CD4-positive, alpha-beta memory T cell (primary cell): ENCODE results near the gene BARHL1. TPM values are rescaled to one million over a fixed set of nuclear protein-coding genes. Genes with fewer than 3 reads are reported as not detected.

Source experiments
- CTCF ChIA-PET: fragments of 350-600 bp; sonication (Branson Sonifier 250); formaldehyde crosslinking; loops from one replicate; lab custom pipeline; 2021; ENCODE audit warnings: inconsistent platforms; ENCODE audit not compliant: partially characterized antibody; lab: Charles Lee
- POLR2A ChIA-PET: fragments of 350-600 bp; sonication (Branson Sonifier 250); formaldehyde crosslinking; loops from one replicate; lab custom pipeline; 2021; ENCODE audit not compliant: partially characterized antibody; lab: Charles Lee
- DNase-seq, 5 donors: peaks; one replicate each; pipeline versions ENCODE4 v3.0.0 to v3.0.0-alpha.2; 2020 to 2022; ENCODE audit warnings: mixed read lengths in 1 of 5
- H3K27ac ChIP-seq: one replicate; pipeline ENCODE4 v1.7.0; 2013; ENCODE audit warnings: low read depth, low read length
- H3K27me3 ChIP-seq: 2 replicates; pipeline ENCODE4 v1.7.0; 2013; ENCODE audit warnings: mild to moderate bottlenecking, low read length, moderate library complexity; ENCODE audit not compliant: insufficient read depth
- H3K36me3 ChIP-seq: 2 replicates; pipeline ENCODE4 v1.7.0; 2013; ENCODE audit warnings: mild to moderate bottlenecking, low read length, moderate library complexity; ENCODE audit not compliant: insufficient read depth
- H3K4me1 ChIP-seq: 2 replicates; pipeline ENCODE4 v1.7.0; 2013; ENCODE audit warnings: mild to moderate bottlenecking, low read length, moderate library complexity; ENCODE audit not compliant: insufficient read depth
- H3K4me3 ChIP-seq, 2 donors: one replicate each; pipeline ENCODE4 v1.7.0; 2013; ENCODE audit warnings: low read length in 2 of 2, mild to moderate bottlenecking in 1 of 2
- H3K9me3 ChIP-seq, 2 donors: one replicate each; pipeline ENCODE4 v1.7.0; 2013; ENCODE audit warnings: low read length in 2 of 2, control low read depth in 1 of 2; ENCODE audit not compliant: control insufficient read depth in 1 of 2
- H3K27ac Mint-ChIP-seq, 7 donors: one replicate each; pipeline ENCODE4 v1.8.0; 2020 to 2021; ENCODE audit warnings: mixed read lengths in 7 of 7, mild to moderate bottlenecking in 6 of 7, inconsistent platforms in 3 of 7, moderate library complexity in 3 of 7
- H3K27me3 Mint-ChIP-seq, 2 donors: one replicate each; pipeline ENCODE4 v1.8.0; 2020 to 2021; ENCODE audit warnings: mixed read lengths in 2 of 2
- H3K36me3 Mint-ChIP-seq, 2 donors: one replicate each; pipeline ENCODE4 v1.8.0; 2020 to 2021; ENCODE audit warnings: mixed read lengths in 2 of 2, inconsistent platforms in 1 of 2, mild to moderate bottlenecking in 1 of 2
- H3K4me1 Mint-ChIP-seq, 4 donors: one replicate each; pipeline ENCODE4 v1.8.0; 2020 to 2021; ENCODE audit warnings: mixed read lengths in 4 of 4, mild to moderate bottlenecking in 1 of 4
- H3K4me3 Mint-ChIP-seq, 8 donors: one replicate each; pipeline ENCODE4 v1.8.0; 2020 to 2021; ENCODE audit warnings: mixed read lengths in 8 of 8, mild to moderate bottlenecking in 7 of 8, moderate library complexity in 6 of 8, inconsistent platforms in 3 of 8
- H3K9me3 Mint-ChIP-seq, 8 donors: one replicate each; pipeline ENCODE4 v1.8.0; 2020 to 2021; ENCODE audit warnings: mixed read lengths in 8 of 8, mild to moderate bottlenecking in 5 of 8, inconsistent platforms in 3 of 8, moderate library complexity in 1 of 8
- intact Hi-C: fragments of 100-400 bp; cut with micrococcal nuclease; formaldehyde crosslinking; loops from one replicate; pipeline ENCODE4 v1.15.1; 2023
- polyA plus RNA-seq, 2 donors: library from polyadenylated mRNA; unstranded; fragments of 300-500 nt; fragmentation: Illumina TruSeq; gene quantifications; one replicate each; pipeline ENCODE4 v1.2.3, GENCODE V29; 2021
- total RNA-seq, 2 experiments: library from RNA; stranded (reverse); gene quantifications; one replicate each; pipeline ENCODE4 v1.2.3, GENCODE V29; 2021

BARHL1 gene
- total and polyA plus RNA-seq, 4 experiments from 2014 or later: not detected

GRCh38 chr9:132616725-132617124 is 34.3 kb downstream of the BARHL1 start:
- Histone ChIP-seq H3K27ac (no peak overlapping the region), H3K27me3 (no peaks in the 10 kb centered on the region), H3K9me3 (no peaks in the 10 kb centered on the region), H3K36me3 (peaks cover 49% of the 10 kb centered on the region), H3K4me3 (no peak overlapping the region), H3K4me1 (no peaks in the 10 kb centered on the region)
- ChIA-PET CTCF (no interaction called here), POLR2A (no interaction called here)
- Mint-ChIP-seq H3K27ac (no peak overlapping the region), H3K36me3 (peaks cover 79 to 81% of the 10 kb centered on the region in 2 donors), H3K4me1 (no peaks in the 10 kb centered on the region), H3K9me3 (no peaks in the 10 kb centered on the region), H3K4me3 (no peak overlapping the region), H3K27me3 (no peaks in the 10 kb centered on the region)
- intact Hi-C loops: no loop called here
- no peak for DNase-seq

GRCh38 chr9:132622159-132622558 is 39.8 kb downstream of the BARHL1 start:
- DNase-seq: no peak
- Histone ChIP-seq H3K4me1 (no peaks in the 10 kb centered on the region), H3K36me3 (peaks cover 35% of the 10 kb centered on the region), H3K27me3 (no peaks in the 10 kb centered on the region), H3K9me3 (no peaks in the 10 kb centered on the region), H3K27ac (no peak overlapping the region), H3K4me3 (no peak overlapping the region)
- ChIA-PET CTCF (no interaction called here), POLR2A (no interaction called here)
- Mint-ChIP-seq H3K4me3 (no peak overlapping the region), H3K27me3 (no peaks in the 10 kb centered on the region), H3K4me1 (no peaks in the 10 kb centered on the region), H3K27ac (no peak overlapping the region), H3K9me3 (no peaks in the 10 kb centered on the region), H3K36me3 (peaks cover 70 to 76% of the 10 kb centered on the region in 2 donors)
- intact Hi-C loops: no loop called here

- CTCF ChIA-PET: no interaction called here
- intact Hi-C loops: no loop called here
- Mint-ChIP-seq H3K27ac (peak overlapping the region in 2 of 7 donors; percentile 26 to 76), H3K9me3 (no peaks in the 10 kb centered on the region), H3K4me3 (no peak overlapping the region), H3K36me3 (peaks cover 79% of the 10 kb centered on the region in 2 donors), H3K27me3 (no peaks in the 10 kb centered on the region), H3K4me1 (no peaks in the 10 kb centered on the region)
- Histone ChIP-seq H3K9me3 (no peaks in the 10 kb centered on the region), H3K36me3 (peaks cover 35% of the 10 kb centered on the region), H3K4me1 (no peaks in the 10 kb centered on the region), H3K4me3 (no peak overlapping the region), H3K27me3 (no peaks in the 10 kb centered on the region), H3K27ac (no peak overlapping the region)
- POLR2A ChIA-PET: no interaction called here
- DNase-seq: no peak
Measured at GRCh38 chr9:132626285-132626684, 43.9 kb downstream of the BARHL1 start.

- no peaks in the 10 kb centered on the region for H3K4me1 Mint-ChIP-seq
- ChIA-PET CTCF (no interaction called here), POLR2A (no interaction called here)
- no peak for DNase-seq
- no peaks in the 10 kb centered on the region for H3K27me3 ChIP-seq
- no peak overlapping the region for H3K27ac Mint-ChIP-seq
- no peaks in the 10 kb centered on the region for H3K9me3 ChIP-seq
- H3K27me3 Mint-ChIP-seq: no peaks in the 10 kb centered on the region
- peaks cover 35% of the 10 kb centered on the region for H3K36me3 ChIP-seq
- intact Hi-C loops: no loop called here
- H3K9me3 Mint-ChIP-seq: no peaks in the 10 kb centered on the region
- no peaks in the 10 kb centered on the region for H3K4me1 ChIP-seq
- no peak overlapping the region for H3K4me3 ChIP-seq
- H3K4me3 Mint-ChIP-seq: no peak overlapping the region
- peaks cover 77 to 83% of the 10 kb centered on the region in 2 donors for H3K36me3 Mint-ChIP-seq
- no peak overlapping the region for H3K27ac ChIP-seq
Measured at GRCh38 chr9:132627106-132627505, 44.7 kb downstream of the BARHL1 start.

- Histone ChIP-seq H3K4me1 (no peaks in the 10 kb centered on the region), H3K27ac (no peak overlapping the region), H3K27me3 (no peaks in the 10 kb centered on the region), H3K9me3 (no peaks in the 10 kb centered on the region), H3K4me3 (no peak overlapping the region), H3K36me3 (peaks cover 35% of the 10 kb centered on the region)
- DNase-seq: no peak
- CTCF ChIA-PET: no interaction called here
- no peak overlapping the region for H3K27ac Mint-ChIP-seq
- no peaks in the 10 kb centered on the region for H3K4me1 Mint-ChIP-seq
- no peak overlapping the region for H3K4me3 Mint-ChIP-seq
- H3K27me3 Mint-ChIP-seq: no peaks in the 10 kb centered on the region
- H3K36me3 Mint-ChIP-seq: peaks cover 74 to 82% of the 10 kb centered on the region in 2 donors
- intact Hi-C loops: no loop called here
- no peaks in the 10 kb centered on the region for H3K9me3 Mint-ChIP-seq
- POLR2A ChIA-PET: no interaction called here
Measured at GRCh38 chr9:132627594-132627993, 45.2 kb downstream of the BARHL1 start.

- Histone ChIP-seq H3K4me3 (no peak overlapping the region), H3K36me3 (peaks cover 35% of the 10 kb centered on the region), H3K4me1 (no peaks in the 10 kb centered on the region), H3K27ac (no peak overlapping the region), H3K27me3 (no peaks in the 10 kb centered on the region), H3K9me3 (no peaks in the 10 kb centered on the region)
- peak overlapping the region in 1 of 7 donors; percentile 9 for H3K27ac Mint-ChIP-seq
- H3K27me3 Mint-ChIP-seq: no peaks in the 10 kb centered on the region
- POLR2A ChIA-PET: no interaction called here
- DNase-seq: no peak
- peaks cover 73 to 84% of the 10 kb centered on the region in 2 donors for H3K36me3 Mint-ChIP-seq
- intact Hi-C loops: no loop called here
- CTCF ChIA-PET: no interaction called here
- H3K9me3 Mint-ChIP-seq: no peaks in the 10 kb centered on the region
- no peak overlapping the region for H3K4me3 Mint-ChIP-seq
- H3K4me1 Mint-ChIP-seq: no peaks in the 10 kb centered on the region
Measured at GRCh38 chr9:132628746-132629145, 46.3 kb downstream of the BARHL1 start.

- Histone ChIP-seq H3K4me3 (no peak overlapping the region), H3K27me3 (no peaks in the 10 kb centered on the region), H3K36me3 (peaks cover 35% of the 10 kb centered on the region), H3K4me1 (no peaks in the 10 kb centered on the region), H3K27ac (no peak overlapping the region), H3K9me3 (no peaks in the 10 kb centered on the region)
- ChIA-PET POLR2A (no interaction called here), CTCF (no interaction called here)
- intact Hi-C loops: no loop called here
- DNase-seq: no peak
- no peaks in the 10 kb centered on the region for H3K27me3 Mint-ChIP-seq
- no peak overlapping the region for H3K27ac Mint-ChIP-seq
- H3K4me3 Mint-ChIP-seq: no peak overlapping the region
- peaks cover 0 to 1% (median 0%) of the 10 kb centered on the region in 4 donors for H3K4me1 Mint-ChIP-seq
- peaks cover 72 to 78% of the 10 kb centered on the region in 2 donors for H3K36me3 Mint-ChIP-seq
- H3K9me3 Mint-ChIP-seq: no peaks in the 10 kb centered on the region
Measured at GRCh38 chr9:132630116-132630515, 47.7 kb downstream of the BARHL1 start.

GRCh38 chr9:132630811-132631210 is 48.4 kb downstream of the BARHL1 start:
- intact Hi-C loops: no loop called here

More at GRCh38 chr9:132630811-132631210, 48.4 kb downstream of the BARHL1 start:
- Mint-ChIP-seq H3K36me3 (peaks cover 68 to 72% of the 10 kb centered on the region in 2 donors), H3K4me1 (peaks cover 0 to 1% (median 0%) of the 10 kb centered on the region in 4 donors), H3K9me3 (no peaks in the 10 kb centered on the region), H3K27me3 (no peaks in the 10 kb centered on the region), H3K4me3 (no peak overlapping the region), H3K27ac (no peak overlapping the region)
- Histone ChIP-seq H3K36me3 (peaks cover 30% of the 10 kb centered on the region), H3K9me3 (no peaks in the 10 kb centered on the region), H3K4me1 (no peaks in the 10 kb centered on the region), H3K4me3 (no peak overlapping the region), H3K27ac (no peak overlapping the region), H3K27me3 (no peaks in the 10 kb centered on the region)
- POLR2A ChIA-PET: no interaction called here
- CTCF ChIA-PET: interaction anchor here (1.2 kb wide), 1 partner anchor 110 kb away, joined by 3 read pairs; no protein-coding TSS in a partner anchor
- DNase-seq: no peak
